SK-N-SH (cell line): ENCODE measurements around the gene CYB561A3. TPM values are rescaled to one million over a fixed set of nuclear protein-coding genes. Genes with fewer than 3 reads are reported as not detected.
A peak's percentile ranks its signal among the peaks of the same experiment; 100 is the strongest.

Source experiments
- CTCF ChIA-PET: fragments of 300-600, 350-600 bp; formaldehyde crosslinking; extraction: SDS; loops from one replicate; lab custom pipeline; 2021; lab: Yijun Ruan, JAX
- POLR2A ChIA-PET: fragments of 350-600 bp; sonication (Branson Sonifier 250); formaldehyde crosslinking; extraction: SDS; loops from one replicate; lab custom pipeline; 2020; ENCODE audit warnings: antibody characterized with exemption, inconsistent platforms; lab: Yijun Ruan, JAX
- DNase-seq: peaks from one replicate; pipeline ENCODE4 v3.0.0; 2012
- H2AFZ ChIP-seq: fragments of 200-600 bp; sonication (generic); 2 replicates; pipeline ENCODE4 v1.8.1; 2016; ENCODE audit warnings: antibody characterized with exemption, mild to moderate bottlenecking, low read depth
- H3F3A ChIP-seq: fragments of 200-600 bp; sonication (generic); replicated peaks from 2 replicates; pipeline ENCODE3; 2016; ENCODE audit warnings: antibody characterized with exemption, mild to moderate bottlenecking; ENCODE audit not compliant: insufficient read depth
- H3K27ac ChIP-seq, 2 experiments: fragments of 200-500 bp in 1 of 2; fragments of 200-600 bp in 1 of 2; sonication (Bioruptor generic) in 1 of 2; sonication (generic), shearing (Covaris generic) in 1 of 2; 2 replicates each; pipeline versions ENCODE4 v1.5.1 to v1.6.1; 2014 to 2016; ENCODE audit warnings: low read depth in 2 of 2, inconsistent platforms in 1 of 2, low read length in 1 of 2, mild to moderate bottlenecking in 1 of 2, mixed read lengths in 1 of 2
- H3K27me3 ChIP-seq: fragments of 200-600 bp; sonication (generic), shearing (Covaris generic); 2 replicates; pipeline ENCODE4 v1.6.1; 2016; ENCODE audit warnings: mixed run types; ENCODE audit not compliant: insufficient read depth
- H3K36me3 ChIP-seq, 2 experiments: fragments of 200-500 bp in 1 of 2; fragments of 200-600 bp in 1 of 2; sonication (Bioruptor generic) in 1 of 2; sonication (generic) in 1 of 2; replicated peaks in 1 of 2; 2 replicates each; pipeline versions ENCODE3 to v1.5.1; 2014 to 2016; ENCODE audit warnings: low read length in 1 of 2, mild to moderate bottlenecking in 1 of 2; ENCODE audit not compliant: insufficient read depth in 2 of 2, control insufficient read depth in 1 of 2
- H3K4me1 ChIP-seq, 2 experiments: fragments of 200-500 bp in 1 of 2; fragments of 200-600 bp in 1 of 2; sonication (Bioruptor generic) in 1 of 2; sonication (generic), shearing (Covaris generic) in 1 of 2; 2 replicates each; pipeline versions ENCODE4 v1.5.1 to v1.6.1; 2014 to 2016; ENCODE audit warnings: low read depth in 1 of 2, low read length in 1 of 2, mixed run types in 1 of 2; ENCODE audit not compliant: insufficient read depth in 2 of 2, control insufficient read depth in 1 of 2
- H3K4me2 ChIP-seq: fragments of 200-600 bp; sonication (generic), shearing (Covaris generic); 2 replicates; pipeline ENCODE4 v1.6.1; 2017; ENCODE audit warnings: mixed run types
- H3K4me3 ChIP-seq, 2 experiments: fragments of 200-500 bp in 1 of 2; fragments of 200-600 bp in 1 of 2; sonication (Bioruptor generic) in 1 of 2; sonication (generic), shearing (Covaris generic) in 1 of 2; 2 replicates each; pipeline versions ENCODE4 v1.5.1 to v1.8.1; 2014 to 2016; ENCODE audit warnings: low read depth in 2 of 2, inconsistent platforms in 1 of 2, low read length in 1 of 2, mild to moderate bottlenecking in 1 of 2, mixed read lengths in 1 of 2, moderate library complexity in 1 of 2
- H3K79me2 ChIP-seq: fragments of 200-600 bp; sonication (generic); 2 replicates; pipeline ENCODE4 v1.8.1; 2017; ENCODE audit warnings: mild to moderate bottlenecking; ENCODE audit not compliant: insufficient read depth
- H3K9ac ChIP-seq: fragments of 200-600 bp; sonication (generic); 2 replicates; pipeline ENCODE4 v1.6.1; 2017; ENCODE audit warnings: mixed run types
- H3K9me2 ChIP-seq: fragments of 200-600 bp; sonication (generic); 2 replicates; pipeline ENCODE4 v1.6.1; 2017; ENCODE audit warnings: mixed run types
- H3K9me3 ChIP-seq: fragments of 200-600 bp; sonication (generic); 2 replicates; pipeline ENCODE4 v1.6.1; 2017; ENCODE audit warnings: mixed run types, mild to moderate bottlenecking, moderate library complexity
- H4K20me1 ChIP-seq: fragments of 200-600 bp; sonication (generic); 2 replicates; pipeline ENCODE4 v1.6.1; 2017; ENCODE audit warnings: mild to moderate bottlenecking, mixed run types; ENCODE audit not compliant: insufficient read depth
- ELF1 ChIP-seq: IDR thresholded peaks from 2 replicates; pipeline ENCODE4 v1.4.0; 2012
- EP300 ChIP-seq, 2 experiments: IDR thresholded peaks; 2 replicates each; pipeline versions ENCODE4 v1.4.0 to v1.6.1; 2012; ENCODE audit warnings: borderline replicate concordance in 1 of 2, low read depth in 1 of 2, low read length in 1 of 2
- EZH2phosphoT487 ChIP-seq: fragments of 200-600 bp; sonication (generic); IDR thresholded peaks from 2 replicates; pipeline ENCODE4 v1.6.1; 2017; ENCODE audit warnings: low read depth, mixed run types, mild to moderate bottlenecking, antibody characterized with exemption, moderate library complexity, borderline replicate concordance
- FOXM1 ChIP-seq: IDR thresholded peaks from 2 replicates; pipeline ENCODE4 v1.4.0; 2012; ENCODE audit warnings: low read depth, mild to moderate bottlenecking
- GATA2 ChIP-seq: sonication (generic); formaldehyde crosslinking; IDR thresholded peaks from 2 replicates; pipeline ENCODE4 v1.5.0; 2020; ENCODE audit warnings: mild to moderate bottlenecking, missing genetic modification reagents
- NFIC ChIP-seq: IDR thresholded peaks from 2 replicates; pipeline ENCODE4 v1.4.0; 2012; ENCODE audit warnings: borderline replicate concordance
- NRF1 ChIP-seq: IDR thresholded peaks from 2 replicates; pipeline ENCODE4 v1.6.1; 2012; ENCODE audit warnings: low read depth, mild to moderate bottlenecking, low read length
- POLR2AphosphoS5 ChIP-seq: IDR thresholded peaks from 2 replicates; pipeline ENCODE4 v1.6.1; 2012; ENCODE audit warnings: low read depth, low read length
- RAD21 ChIP-seq: IDR thresholded peaks from 2 replicates; pipeline ENCODE4 v1.6.1; 2012; ENCODE audit warnings: mild to moderate bottlenecking, low read length
- REST ChIP-seq: IDR thresholded peaks from 2 replicates; pipeline ENCODE4 v1.6.1; 2012; ENCODE audit warnings: mild to moderate bottlenecking, low read depth, low read length, moderate library complexity
- RFX5 ChIP-seq: IDR thresholded peaks from 2 replicates; pipeline ENCODE4 v1.6.1; 2012; ENCODE audit warnings: mild to moderate bottlenecking, improper control_type of control experiment, low read length
- SIN3A ChIP-seq: IDR thresholded peaks from 2 replicates; pipeline ENCODE4 v1.6.1; 2012; ENCODE audit warnings: low read depth, mild to moderate bottlenecking, low read length, moderate library complexity, borderline replicate concordance
- ZBTB33 ChIP-seq: IDR thresholded peaks from 2 replicates; pipeline ENCODE4 v1.4.0; 2012; ENCODE audit warnings: low read depth, borderline replicate concordance
- WGBS: methylation state at CpG from one replicate; pipeline ENCODE4 v1.1.6; 2017; ENCODE audit warnings: low lambda C conversion rate; 5-methylcytosine and 5-hydroxymethylcytosine counted together
- polyA plus RNA-seq, 3 experiments: library from polyadenylated mRNA; depleted of rRNA; stranded (reverse); fragments of >200 nt; gene quantifications; 2 replicates each; pipeline ENCODE4 v1.2.3, GENCODE V29; 2012

The CYB561A3 gene
- polyA plus RNA-seq, 1 of the 3 experiments (the other 2 are of a cell fraction) = 76.4 TPM

- no peaks in the 10 kb centered on the region for H3K27me3 ChIP-seq
- H3F3A ChIP-seq = no peaks in the 10 kb centered on the region
- ChIA-PET CTCF (interaction anchor here (1.9 kb wide), 1 partner anchor 29 kb away, joined by 4 read pairs; no protein-coding TSS in a partner anchor), POLR2A (interaction anchor here (0.9 kb wide), 1 partner anchor 122 kb away, joined by 3 read pairs; the partner anchor contains the start of genes CPSF7 and SDHAF2)
- no peak overlapping the region for H3K4me3 ChIP-seq
- H2AFZ ChIP-seq = no peak overlapping the region
- 95% methylated on average over 1 of the region's 1 CpG for WGBS
- no peaks in the 10 kb centered on the region for H3K9me2 ChIP-seq
- H3K9ac ChIP-seq = no peak overlapping the region
- H3K4me1 ChIP-seq = no peaks in the 10 kb centered on the region
- no peaks in the 10 kb centered on the region; the same call in 1 of the 2 replicates for H3K79me2 ChIP-seq
- TF ChIP-seq REST (peak; percentile 85), RFX5 (no peak)
- H3K4me2 ChIP-seq = no peak overlapping the region
- no peak overlapping the region for H3K27ac ChIP-seq
- no peaks in the 10 kb centered on the region for H4K20me1 ChIP-seq
- H3K9me3 ChIP-seq = no peaks in the 10 kb centered on the region
- DNase-seq = no peak
- H3K36me3 ChIP-seq = peaks cover 60 to 88% of the 10 kb centered on the region in 2 experiments
These were observed 54.3 kb downstream of the CYB561A3 start for GRCh38 chr11:61307354-61307753.

- H3K9me3 ChIP-seq = no peaks in the 10 kb centered on the region
- no peak overlapping the region for H3K4me2 ChIP-seq
- H3K27me3 ChIP-seq = no peaks in the 10 kb centered on the region
- H3K4me1 ChIP-seq = no peaks in the 10 kb centered on the region
- CTCF ChIA-PET = no interaction called here
- no peaks in the 10 kb centered on the region for H3K79me2 ChIP-seq
- no peak overlapping the region for H3K9ac ChIP-seq
- H3K9me2 ChIP-seq = no peaks in the 10 kb centered on the region
- H3K36me3 ChIP-seq = peaks cover 58 to 88% of the 10 kb centered on the region in 2 experiments
- no peaks in the 10 kb centered on the region for H3F3A ChIP-seq
- WGBS = 100% methylated on average over 1 of the region's 1 CpG
- POLR2A ChIA-PET = no interaction called here
- H3K4me3 ChIP-seq = no peak overlapping the region
- no peak for DNase-seq
- H4K20me1 ChIP-seq = no peaks in the 10 kb centered on the region
- no peak for TF ChIP-seq ZBTB33
- no peak for TF ChIP-seq EP300 (IDR thresholded peaks at IDR 0.05; ENCODE audit: borderline replicate concordance in 1 of 2, low read depth in 1 of 2, low read length in 1 of 2)
- TF ChIP-seq POLR2AphosphoS5 = no peak
- TF ChIP-seq ELF1 = no peak
- TF ChIP-seq EZH2phosphoT487 = no peak
- no peak for TF ChIP-seq RAD21
- no peak for TF ChIP-seq FOXM1
- no peak for TF ChIP-seq NFIC
- TF ChIP-seq SIN3A = no peak
- TF ChIP-seq NRF1 = no peak
- TF ChIP-seq GATA2 (CRISPR knock-in tag) = no peak
- H3K27ac ChIP-seq = no peak overlapping the region
- no peak overlapping the region for H2AFZ ChIP-seq
These were observed 55.5 kb downstream of the CYB561A3 start for GRCh38 chr11:61306221-61306620.
